ENCODE results near the gene MRTFA.
"Not testable (repeated sequence)": the region's sequence is repeated elsewhere in the genome, so short reads cannot be mapped to it uniquely, and the experiment has no call there.

The MRTFA gene

DNA sequence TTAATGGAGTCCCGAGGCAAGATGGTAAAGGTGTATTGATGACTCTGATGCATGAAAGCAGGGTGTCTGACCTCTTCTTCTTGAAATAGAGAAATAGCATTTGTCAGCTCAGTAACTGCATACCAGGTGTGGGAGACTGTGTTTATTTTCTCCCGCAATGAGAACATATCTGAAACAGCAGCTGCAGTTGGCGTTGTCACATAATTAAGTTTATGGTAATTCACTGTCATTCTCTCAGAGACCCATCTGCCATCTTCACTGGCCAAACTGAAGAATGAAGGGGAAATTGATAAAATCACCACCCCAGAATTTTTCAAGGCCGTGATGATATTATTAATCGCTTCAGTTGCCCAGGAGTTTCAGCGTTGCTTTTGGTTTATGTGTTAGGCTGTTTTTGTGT, 22.6 kb upstream of the MRTFA start:
- DNase-seq (ENCODE audit: low spot score): no peak

DNA sequence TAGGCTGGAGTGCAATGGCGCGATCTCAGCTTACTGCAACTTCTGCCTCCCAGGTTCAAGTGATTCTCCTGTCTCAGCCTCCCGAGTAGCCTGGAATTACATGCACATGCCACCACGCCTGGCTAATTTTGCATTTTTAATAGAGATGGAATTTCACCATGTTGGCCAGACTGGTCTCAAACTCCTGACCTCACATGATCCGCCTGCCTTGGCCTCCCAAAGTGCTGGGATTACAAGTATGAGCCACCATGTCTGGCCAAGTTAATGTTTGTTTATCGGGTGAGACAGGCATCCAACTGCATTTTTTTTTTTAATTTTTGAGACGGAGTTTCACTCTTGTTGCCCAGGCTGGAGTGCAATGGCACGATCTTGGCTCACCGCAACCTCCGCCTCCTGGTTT, 20.1 kb upstream of the MRTFA start:
- DNase-seq (ENCODE audit: low spot score): not testable (repeated sequence)

DNA sequence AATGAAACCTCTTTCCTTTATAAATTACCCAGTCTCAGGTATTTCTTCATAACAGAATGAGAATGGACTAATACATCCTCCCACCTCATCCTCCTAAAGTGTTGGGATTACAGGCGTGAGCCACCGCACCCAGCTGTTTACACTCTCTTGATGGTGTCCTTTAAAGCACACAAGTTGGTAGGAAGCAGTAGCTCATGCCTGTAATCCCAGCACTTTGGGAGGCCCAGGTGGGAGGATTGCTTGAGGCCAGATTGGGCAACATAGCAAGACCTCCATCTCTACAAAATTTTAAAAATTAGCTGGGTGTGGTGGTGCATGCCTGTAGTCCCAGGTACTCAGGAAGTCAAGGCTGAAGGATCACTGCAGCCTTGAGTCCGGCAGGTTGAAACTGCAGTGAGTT, 19.4 kb upstream of the MRTFA start:
- not testable (repeated sequence) for DNase-seq (ENCODE audit: low spot score)

DNA sequence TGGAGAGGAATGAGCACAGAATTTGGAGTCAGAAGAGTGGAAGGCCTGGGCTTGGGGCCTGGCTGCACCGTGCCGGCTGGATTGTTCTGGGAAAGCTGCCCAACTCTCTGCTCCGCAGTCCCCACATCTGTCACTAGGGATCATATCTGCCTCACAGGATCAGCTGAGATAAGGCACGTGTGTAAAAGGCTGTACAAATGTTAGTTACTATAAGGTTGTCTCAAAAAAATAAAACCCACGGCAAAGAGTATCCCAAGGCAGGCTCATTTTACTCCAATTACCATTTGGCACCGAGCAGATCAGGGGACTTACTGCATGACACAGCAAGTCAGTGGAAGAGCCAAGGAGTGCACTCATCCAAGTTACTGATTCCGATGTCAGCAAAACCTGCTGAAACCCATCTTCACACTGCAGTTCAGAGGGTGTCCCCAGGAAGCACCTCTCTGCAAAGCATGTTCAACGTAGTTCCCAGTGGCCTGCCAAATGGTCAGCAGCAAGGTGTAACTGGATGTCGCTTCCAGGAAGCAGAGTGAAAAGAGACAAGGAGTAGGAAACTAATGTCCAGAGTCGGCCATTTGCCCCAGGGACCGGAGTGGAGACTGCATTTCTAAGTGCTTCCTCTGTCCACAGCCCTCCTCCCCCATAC, 18.1 kb upstream of the MRTFA start:
- no peak for DNase-seq (ENCODE audit: low spot score)

DNA sequence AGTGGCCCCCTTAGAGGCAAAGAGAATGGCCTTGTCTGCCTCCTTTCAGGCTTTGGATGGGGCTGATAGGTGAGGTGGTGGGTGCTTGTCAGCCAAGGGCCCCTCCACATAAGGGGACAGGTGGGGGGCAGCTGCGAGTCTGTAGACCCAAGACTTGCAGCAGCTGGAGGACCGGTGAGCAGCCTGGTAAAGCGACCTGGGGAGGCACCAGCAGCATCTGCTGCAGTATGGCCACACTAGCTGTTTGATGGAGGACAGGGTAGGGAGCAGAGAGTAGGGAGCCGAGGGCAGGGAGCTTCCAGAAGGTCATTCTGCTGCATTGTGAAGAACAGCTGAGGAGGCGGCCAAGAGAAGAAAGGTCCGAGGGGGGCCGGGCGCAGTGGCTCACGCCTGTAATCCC, 16.8 kb upstream of the MRTFA start:
- no peak for DNase-seq (ENCODE audit: low spot score)

DNA sequence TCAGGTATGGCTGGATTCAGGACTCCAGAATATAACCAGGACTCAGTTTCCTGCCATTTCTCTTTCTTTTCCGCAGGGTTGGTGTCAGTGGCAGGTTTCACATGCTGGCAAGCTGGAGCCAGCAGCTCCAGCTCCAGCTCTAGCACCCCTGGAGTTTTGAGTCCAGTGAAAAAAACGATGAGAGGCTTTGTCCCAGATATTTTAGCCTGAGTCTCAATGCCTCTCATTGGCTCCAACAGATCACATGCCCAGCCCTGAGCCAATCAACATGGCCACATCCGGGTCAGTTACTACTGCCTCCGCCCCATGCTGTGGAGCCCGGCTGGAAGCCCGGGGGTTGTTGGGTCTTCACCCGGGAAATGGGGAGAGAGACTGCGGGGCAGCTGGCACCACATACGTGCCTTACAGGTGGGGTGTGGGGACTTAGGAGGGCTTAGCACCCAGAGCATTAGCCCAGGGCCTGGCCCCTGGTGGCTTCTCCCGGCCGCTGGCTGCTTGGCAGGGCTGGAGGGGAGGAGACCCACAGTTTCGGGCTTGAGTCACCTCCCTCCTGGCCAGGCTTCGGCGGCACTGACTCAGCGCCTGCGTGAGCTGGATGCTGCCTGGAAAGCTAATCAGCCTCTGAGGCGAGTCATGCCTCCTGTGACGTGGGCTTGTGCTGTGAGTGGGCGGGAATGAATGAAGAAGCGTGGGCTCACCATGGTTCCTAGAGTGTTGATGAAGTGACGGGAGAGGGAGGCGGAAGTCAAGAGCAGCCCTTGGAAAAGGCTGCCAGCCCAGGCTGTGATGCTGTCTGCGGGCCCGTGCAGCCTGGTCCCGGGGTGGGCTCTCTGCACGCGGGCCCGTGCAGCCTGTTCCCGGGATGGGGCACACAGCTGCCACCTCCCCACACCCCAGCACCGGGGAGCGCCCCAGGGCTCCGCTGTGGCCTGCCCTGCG, 15.3 kb upstream of the MRTFA start:
- peak; percentile 94 for DNase-seq (ENCODE audit: low spot score)

DNA sequence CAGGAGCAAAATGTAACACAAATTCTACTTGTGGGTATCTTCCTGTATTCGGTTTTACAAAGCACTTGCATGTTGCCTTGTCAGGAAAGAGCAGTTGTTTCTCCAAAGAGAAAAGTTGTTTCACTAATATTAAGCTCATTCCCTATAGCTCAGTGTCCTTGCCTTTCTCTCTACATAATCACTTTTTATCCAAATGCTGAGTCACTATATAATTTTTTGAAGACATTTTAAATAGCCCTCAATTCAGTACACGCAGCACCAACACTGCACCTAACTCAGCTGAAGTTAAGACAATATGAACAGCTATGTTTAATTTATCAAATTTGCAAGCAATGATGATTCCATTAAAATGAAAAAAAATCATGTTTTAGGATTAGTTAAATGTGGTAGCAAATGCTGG, 14.5 kb upstream of the MRTFA start:
- no peak for DNase-seq (ENCODE audit: low spot score)

DNA sequence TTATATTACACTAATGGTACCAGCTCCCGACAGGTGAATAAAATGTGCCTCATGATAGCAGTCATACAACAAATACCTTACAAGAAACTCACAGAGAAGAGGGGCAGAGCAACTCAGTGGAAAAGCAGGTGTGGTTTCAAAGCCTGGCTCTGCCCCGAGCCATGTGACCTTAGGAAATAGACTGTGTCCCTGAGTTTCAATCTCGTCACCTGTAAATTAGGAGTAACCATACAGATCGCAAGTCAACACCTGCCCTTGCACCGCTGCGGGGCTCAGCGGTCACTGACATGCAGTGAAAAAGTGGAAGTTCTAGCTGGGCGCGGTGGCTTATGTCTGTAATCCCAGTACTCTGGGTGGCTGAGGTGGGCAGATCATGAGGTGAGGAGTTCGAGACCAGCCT, 11.9 kb upstream of the MRTFA start:
- DNase-seq (ENCODE audit: low spot score): no peak

DNA sequence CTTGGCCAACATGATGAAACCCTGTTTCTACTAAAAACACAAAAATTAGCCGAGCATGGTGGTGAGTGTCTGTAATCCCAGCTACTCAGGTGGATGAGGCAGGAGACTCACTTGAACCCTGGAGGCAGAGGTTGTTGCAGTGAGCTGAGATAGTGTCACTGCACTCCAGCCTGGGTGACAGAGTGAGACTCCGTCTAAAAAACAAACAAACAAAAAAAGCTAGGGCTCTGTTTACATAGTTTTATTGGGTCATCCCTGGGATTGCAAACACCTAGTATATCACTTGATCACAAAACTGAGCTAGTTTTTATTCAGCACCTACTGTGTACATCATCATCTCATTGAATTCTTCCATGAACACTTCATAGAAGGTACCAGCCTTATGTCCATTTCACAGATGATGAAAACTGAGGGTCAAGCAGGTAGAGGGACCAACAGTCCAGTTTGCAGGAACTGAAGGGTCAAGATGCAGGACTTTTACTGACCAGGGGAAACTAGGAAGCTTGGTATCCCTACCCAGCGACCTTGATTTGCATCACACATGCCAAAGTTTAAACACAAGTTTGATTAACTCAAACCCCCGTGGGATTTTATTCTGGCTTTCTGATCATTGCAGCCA, 9.2 kb upstream of the MRTFA start:
- no peak for DNase-seq (ENCODE audit: low spot score)

DNA sequence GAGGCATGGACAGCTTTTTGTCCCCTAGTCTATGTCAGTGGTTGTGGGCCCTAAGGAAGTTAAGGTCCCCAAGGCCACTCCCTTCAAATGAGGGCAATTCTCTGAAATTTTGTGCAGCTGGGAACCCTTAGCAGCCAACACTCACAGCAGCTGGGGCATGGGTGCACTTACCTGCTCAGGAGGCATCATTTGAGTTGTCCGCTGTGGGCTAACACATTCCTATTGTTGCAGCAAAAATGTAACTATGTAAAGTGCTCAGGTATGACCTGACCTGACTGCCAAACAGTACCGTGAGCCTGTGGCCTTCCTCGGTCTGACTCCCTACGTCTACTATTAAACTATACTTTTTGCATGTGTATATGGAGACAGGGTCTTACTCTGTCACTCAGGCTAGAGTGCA, 5.8 kb upstream of the MRTFA start:
- no peak for DNase-seq (ENCODE audit: low spot score)

DNA sequence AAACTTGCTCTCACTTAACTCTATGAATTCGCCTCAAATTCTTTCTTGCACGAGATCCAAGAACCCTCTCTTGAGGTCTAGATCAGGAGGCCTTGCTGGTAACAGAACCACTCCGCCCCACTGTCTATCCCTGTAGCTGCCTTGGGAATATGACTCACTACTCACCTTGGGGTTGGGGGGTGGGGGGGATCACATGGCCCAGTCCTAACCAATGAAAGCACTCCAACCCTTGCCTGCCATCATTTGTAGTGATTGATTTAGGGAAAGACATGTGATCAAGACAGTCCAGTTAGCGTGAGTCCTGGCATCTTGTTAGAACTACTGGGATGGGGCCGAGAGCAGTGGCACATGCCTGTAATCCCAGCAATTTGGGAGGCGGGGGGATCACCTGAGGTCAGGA, 4.8 kb upstream of the MRTFA start:
- DNase-seq (ENCODE audit: low spot score): no peak

DNA sequence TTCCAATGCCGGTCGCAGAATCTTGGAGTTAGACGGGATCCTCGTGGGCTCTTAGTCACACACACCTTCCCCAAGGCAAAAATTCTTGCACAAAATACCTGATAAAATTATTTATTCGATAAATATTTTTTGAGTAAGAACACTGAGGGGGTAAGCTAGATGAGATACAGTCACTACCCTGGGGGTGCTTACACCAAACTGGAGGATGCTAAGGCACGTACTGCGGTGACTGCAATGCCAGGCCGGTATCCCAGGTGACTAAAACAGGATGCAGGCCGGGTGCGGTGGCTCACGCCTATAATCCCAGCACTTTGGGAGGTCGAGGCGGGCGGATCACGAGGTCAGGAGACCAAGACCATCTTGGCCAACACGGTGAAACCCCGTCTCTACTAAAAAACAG, 1.7 kb upstream of the MRTFA start:
- DNase-seq (ENCODE audit: low spot score): no peak

DNA sequence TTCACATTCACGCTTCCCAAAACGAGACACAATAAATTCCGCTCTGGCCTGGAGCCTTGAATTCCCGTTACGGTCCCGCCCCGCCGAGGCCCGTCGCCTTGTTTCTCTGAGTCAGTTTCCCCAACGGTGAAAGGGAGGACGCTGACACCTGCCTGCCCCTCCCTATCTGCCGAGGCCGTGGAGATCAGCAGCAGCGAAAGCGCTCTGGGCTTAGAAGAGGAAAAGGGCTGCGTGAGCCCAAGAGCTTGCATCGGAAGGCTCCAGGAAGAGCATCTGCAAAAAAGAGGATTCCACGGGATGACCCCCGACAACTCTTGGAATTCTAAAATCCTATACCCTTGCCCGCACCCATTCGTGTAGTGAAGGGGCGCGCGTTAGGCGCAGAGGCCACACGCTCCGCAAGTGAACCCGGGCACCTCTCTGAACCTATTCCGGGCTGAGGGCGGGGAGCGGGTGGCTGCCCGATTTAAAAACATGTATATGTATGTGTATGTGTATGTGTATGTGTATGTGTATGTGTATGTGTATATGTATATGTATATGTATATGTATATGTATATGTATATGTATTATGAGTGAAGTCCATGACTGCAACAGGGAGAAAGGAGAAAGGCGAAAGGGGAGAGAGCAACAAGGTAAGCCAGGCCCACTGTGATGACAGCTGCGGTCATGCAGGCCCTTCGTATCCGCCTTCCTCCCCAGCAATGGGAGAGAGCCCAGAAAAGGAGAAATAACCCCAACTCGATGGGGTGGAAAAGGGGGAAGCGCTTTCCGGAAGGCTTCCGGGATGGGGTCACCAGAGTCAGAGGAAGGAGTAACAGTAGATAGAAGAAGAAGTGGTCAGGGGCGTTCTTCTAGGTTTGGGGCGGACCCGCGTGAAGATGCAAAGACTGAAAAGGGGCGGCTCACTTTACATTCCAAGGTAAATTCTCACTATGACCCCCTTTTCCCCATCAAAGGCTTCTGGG, 948 bp upstream of the MRTFA start:
- no peak for DNase-seq (ENCODE audit: low spot score)

DNA sequence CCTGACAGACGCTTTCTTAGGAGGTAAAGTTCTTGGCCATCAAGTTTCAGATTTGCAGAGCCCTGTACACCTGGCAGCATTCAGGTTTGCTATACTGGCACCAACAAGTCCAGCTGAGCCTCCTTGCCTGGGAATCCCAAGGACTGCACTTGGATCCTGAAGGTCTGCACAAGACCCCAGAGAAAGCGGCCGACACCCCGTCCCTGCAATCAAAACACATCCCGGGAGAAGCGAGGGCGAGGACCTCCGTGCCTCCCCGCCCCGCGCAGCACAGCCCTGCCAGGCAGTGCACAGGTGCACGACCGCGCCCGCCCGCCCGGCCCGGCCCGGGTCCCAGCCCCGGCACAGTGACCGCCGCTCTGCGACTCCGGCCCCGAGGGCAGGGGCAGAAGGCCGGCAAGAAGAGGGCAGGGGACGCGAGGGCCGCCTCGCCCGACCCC, 559 bp downstream of the MRTFA start:
- DNase-seq (ENCODE audit: low spot score): no peak

DNA sequence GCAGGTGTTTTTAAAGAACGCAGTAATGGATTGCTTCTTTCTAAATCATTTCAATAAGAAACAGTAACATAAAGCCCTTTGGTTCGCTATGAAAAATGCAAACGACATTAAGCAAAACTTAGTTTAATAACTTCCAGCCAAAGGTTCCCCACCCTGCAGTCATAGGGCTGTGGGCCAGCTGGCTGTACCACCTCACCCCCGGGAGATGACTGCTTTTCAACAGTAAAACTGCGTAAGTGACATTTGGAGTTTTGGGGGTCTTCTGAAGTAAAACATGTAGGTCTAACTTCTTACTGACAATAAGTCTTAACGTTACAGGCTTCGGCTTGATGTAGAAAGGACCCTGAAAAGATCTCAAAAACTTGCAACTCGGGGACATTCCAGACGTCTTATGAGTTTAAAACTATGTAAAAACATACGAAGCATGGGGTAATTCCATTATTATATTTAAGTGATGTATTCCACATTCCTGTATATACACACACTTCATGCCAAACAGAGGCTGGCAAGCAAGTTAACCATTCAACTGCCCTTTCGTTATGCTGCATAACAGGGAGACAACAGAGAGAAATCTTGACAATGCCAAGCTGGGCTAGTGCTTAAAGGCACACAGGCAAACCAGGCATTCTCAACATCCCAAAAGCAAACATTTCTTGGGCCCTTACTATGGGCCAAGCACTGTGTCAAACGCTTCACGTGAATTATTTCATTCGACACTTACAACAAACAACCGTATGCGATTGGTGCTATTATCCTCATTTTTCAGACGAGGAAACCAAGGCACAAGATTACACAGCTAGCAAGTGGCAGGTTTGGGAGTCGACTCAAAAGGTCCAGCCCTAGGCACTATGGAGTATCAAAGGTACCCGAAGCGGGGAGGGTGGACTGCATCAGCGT, 1.2 kb downstream of the MRTFA start:
- DNase-seq (ENCODE audit: low spot score): no peak

DNA sequence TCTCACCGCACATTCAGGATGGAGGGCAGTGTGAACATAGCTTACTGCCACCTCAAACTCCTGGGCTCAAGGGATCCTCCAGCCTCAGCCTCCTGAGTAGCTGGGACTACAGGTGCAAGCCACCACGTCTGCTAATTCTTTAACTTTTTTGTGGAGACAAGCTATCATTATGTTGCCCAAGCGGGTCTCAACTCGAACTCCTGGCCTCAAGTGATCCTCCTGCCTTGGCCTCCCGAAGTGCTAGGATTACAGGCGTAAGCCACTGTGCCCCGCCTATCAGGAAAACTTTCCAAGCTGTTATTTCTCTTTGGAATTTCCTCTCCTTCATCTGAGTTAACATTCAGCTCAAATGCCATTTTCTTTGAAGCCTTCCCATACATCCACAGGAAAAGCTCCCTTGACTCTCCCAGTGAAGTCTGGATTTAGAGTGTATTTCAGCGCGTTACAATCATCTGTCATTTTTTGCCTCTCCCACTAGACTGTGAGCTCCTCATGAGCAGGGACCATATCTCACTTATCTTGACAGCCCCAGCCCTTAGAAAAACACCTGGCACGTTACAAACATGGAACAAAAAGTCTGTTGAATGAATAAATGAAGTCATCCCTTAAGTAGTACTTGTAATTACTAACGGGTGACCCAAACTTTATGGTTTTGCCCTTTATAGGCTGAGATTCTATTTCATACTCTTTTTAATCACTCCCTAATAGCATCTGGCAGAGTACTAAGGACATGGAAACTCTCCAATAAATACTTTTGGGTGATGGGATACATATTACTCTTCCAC, 2.2 kb downstream of the MRTFA start:
- DNase-seq (ENCODE audit: low spot score): no peak

DNA sequence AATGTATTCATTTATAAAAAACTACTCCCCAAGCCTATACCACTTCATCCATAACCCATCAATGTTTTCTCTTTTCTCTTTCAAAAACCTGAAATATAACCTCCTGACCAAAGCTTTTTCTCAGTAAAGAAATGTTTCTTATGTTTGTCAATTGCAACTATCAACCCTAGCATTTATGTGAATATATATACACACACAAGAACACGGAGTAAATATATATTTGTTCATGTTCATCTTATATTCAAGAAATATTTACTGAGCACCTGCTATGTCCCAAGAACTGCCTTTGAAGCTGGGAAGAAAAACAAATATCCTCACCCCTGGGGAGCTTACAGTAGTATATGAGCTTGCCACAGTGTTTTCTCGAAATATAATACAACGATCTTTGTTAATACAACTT, 3.5 kb downstream of the MRTFA start:
- no peak for DNase-seq (ENCODE audit: low spot score)

DNA sequence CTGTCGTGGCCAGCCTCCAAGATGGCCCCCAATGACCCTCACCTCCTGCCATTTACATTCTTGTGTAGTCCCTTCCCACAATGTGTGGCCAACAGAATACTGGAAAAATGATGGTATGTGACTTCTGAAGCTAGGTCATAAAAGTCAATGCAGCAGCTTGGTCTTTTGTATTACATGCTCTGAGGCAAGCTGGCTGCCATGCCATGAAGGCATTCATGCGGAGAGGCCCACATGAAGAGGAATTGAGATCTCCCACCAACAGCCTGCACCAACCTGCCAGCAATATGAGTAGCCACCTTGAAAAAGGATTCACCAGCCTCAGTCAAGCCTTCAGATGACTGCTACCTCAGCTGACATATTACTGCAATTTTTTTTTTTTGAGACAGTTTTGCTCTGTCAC, 4.6 kb downstream of the MRTFA start:
- no peak for DNase-seq (ENCODE audit: low spot score)

DNA sequence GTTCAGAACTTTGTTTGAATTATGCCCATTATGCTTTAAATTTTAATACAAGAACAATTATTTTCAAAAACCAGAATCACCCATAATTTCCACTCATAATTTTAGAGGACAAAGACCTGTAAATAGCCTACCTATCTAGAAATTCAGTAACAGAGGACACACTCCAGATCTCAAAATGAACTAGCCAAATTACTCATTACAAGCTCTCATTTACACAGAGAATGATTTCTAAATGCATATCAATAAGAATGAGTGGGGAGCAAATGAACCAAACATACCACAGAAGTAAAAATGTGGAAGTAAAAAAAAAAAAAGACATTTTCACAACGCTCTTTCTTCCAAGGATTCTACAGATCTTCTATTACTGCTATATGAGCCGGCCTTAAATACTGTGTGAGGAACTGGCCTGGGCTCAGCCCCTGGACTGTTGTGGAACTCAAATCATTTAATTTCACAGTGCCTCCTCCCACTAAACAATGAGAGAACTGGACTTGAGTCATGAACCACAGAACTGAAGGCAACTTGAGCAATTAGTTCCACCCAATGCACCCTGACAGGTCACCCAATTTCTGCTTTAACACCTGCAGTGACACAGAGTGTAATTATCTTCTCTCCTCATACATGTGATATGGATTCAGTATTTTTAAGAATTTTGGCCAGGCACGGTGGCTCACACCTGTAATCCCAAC, 8.0 kb downstream of the MRTFA start:
- no peak for DNase-seq (ENCODE audit: low spot score)
